ENCODE data around the gene ARHGAP45. TPM values are rescaled to one million over a fixed set of nuclear protein-coding genes. Genes with fewer than 3 reads are reported as not detected.

ARHGAP45 gene
- total and polyA plus RNA-seq, 2 donors from 2014 or later = 11.8 to 50.0 TPM

DNA sequence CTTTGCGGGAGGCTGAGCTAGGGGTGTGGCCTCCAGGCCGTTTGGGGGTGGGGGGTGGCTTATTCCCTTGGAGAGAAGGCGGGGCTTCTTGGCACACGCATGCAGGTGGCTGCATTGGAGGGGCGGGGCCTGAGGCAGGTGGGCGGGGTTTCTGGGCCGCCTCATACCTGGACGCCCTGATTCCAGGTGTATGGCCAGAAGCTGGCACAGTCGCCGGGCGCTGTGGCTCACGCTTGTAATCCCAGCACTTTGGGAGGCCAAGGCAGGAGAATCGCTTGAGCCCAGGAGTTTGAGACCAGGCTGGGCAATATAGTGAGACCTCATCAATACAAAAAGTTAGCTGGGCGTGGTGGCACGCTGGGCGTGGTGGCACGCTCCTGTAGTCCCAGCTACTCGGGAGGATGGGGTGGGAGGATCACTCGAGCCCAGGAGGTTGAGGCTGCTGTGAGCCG, 19.2 kb upstream of the ARHGAP45 start:
- Histone ChIP-seq H3K9ac (ENCODE audit: low read length in 3 of 3) (no peak overlapping the region), H3K36me3 (ENCODE audit: control insufficient read depth in 2 of 3, insufficient read depth in 3 of 3, low read length in 3 of 3) (no peaks in the 10 kb centered on the region), H3K9me3 (ENCODE audit: control insufficient read depth in 2 of 3, insufficient read depth in 1 of 3, low read length in 3 of 3) (no peaks in the 10 kb centered on the region), H3K27me3 (ENCODE audit: control insufficient read depth, insufficient read depth, low read length) (no peaks in the 10 kb centered on the region), H3K27ac (ENCODE audit: low read depth in 2 of 2, low read length in 2 of 2) (no peak overlapping the region), H3K4me3 (ENCODE audit: low read length in 3 of 3) (no peak overlapping the region), H3K4me1 (ENCODE audit: control insufficient read depth in 2 of 3, insufficient read depth in 2 of 3, low read depth in 1 of 3, low read length in 3 of 3) (no peaks in the 10 kb centered on the region)
- no peak for TF ChIP-seq CTCF (IDR thresholded peaks at IDR 0.05; ENCODE audit: borderline replicate concordance, extremely low read depth, insufficient read depth)
- FAIRE-seq (no peak), DNase-seq (peak in 1 of 5 donors; percentile 73)
- intact Hi-C loops (cut with DNase I) = no loop called here

DNA sequence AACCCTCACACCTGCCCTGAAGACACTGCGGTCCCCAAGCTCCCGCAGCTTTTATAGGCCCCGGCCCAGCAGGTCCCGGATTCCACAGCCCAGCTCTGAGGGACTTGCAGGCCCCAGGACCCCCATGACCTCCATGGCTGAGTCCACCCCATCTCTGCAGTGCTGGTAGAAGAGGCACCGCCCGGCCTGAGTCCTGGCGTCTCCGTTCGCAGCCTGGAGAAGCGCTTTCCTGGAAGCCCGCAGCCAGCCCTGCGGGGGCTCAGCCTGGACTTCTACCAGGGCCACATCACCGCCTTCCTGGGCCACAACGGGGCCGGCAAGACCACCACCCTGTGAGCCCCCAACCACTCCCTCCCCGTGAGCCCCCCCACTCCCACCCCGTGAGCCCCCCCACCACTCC, 17.9 kb upstream of the ARHGAP45 start:
- H3K9me3 ChIP-seq (ENCODE audit: control insufficient read depth in 2 of 3, insufficient read depth in 1 of 3, low read length in 3 of 3) = no peaks in the 10 kb centered on the region
- peak in 1 of 5 donors; percentile 63 for DNase-seq
- TF ChIP-seq CTCF (IDR thresholded peaks at IDR 0.05; ENCODE audit: borderline replicate concordance, extremely low read depth, insufficient read depth) = no peak
- no peaks in the 10 kb centered on the region for H3K4me1 ChIP-seq (ENCODE audit: control insufficient read depth in 2 of 3, insufficient read depth in 2 of 3, low read depth in 1 of 3, low read length in 3 of 3)
- no peak overlapping the region for H3K27ac ChIP-seq (ENCODE audit: low read depth in 2 of 2, low read length in 2 of 2)
- no peak overlapping the region for H3K9ac ChIP-seq (ENCODE audit: low read length in 3 of 3)
- H3K36me3 ChIP-seq (ENCODE audit: control insufficient read depth in 2 of 3, insufficient read depth in 3 of 3, low read length in 3 of 3) = no peaks in the 10 kb centered on the region
- H3K4me3 ChIP-seq (ENCODE audit: low read length in 3 of 3) = no peak overlapping the region
- no peak for FAIRE-seq
- no peaks in the 10 kb centered on the region for H3K27me3 ChIP-seq (ENCODE audit: control insufficient read depth, insufficient read depth, low read length)
- intact Hi-C loops (cut with DNase I) = no loop called here

GRCh38 chr19:1049800-1050199, 17.2 kb upstream of the ARHGAP45 start:
- H3K27ac ChIP-seq (ENCODE audit: low read depth in 2 of 2, low read length in 2 of 2) = no peak overlapping the region
- H3K36me3 ChIP-seq (ENCODE audit: control insufficient read depth in 2 of 3, insufficient read depth in 3 of 3, low read length in 3 of 3) = no peaks in the 10 kb centered on the region
- H3K4me1 ChIP-seq (ENCODE audit: control insufficient read depth in 2 of 3, insufficient read depth in 2 of 3, low read depth in 1 of 3, low read length in 3 of 3) = no peaks in the 10 kb centered on the region
- intact Hi-C loops (cut with DNase I) = no loop called here
- no peak overlapping the region for H3K4me3 ChIP-seq (ENCODE audit: low read length in 3 of 3)
- no peaks in the 10 kb centered on the region for H3K27me3 ChIP-seq (ENCODE audit: control insufficient read depth, insufficient read depth, low read length)
- H3K9ac ChIP-seq (ENCODE audit: low read length in 3 of 3) = no peak overlapping the region
- no peaks in the 10 kb centered on the region for H3K9me3 ChIP-seq (ENCODE audit: control insufficient read depth in 2 of 3, insufficient read depth in 1 of 3, low read length in 3 of 3)
- no peak for DNase-seq
- FAIRE-seq = no peak
- TF ChIP-seq CTCF (IDR thresholded peaks at IDR 0.05; ENCODE audit: borderline replicate concordance, extremely low read depth, insufficient read depth) = no peak

All from kidney (tissue), 14 donors.